Measurements from ENCODE around the gene PTH1R.

DNA sequence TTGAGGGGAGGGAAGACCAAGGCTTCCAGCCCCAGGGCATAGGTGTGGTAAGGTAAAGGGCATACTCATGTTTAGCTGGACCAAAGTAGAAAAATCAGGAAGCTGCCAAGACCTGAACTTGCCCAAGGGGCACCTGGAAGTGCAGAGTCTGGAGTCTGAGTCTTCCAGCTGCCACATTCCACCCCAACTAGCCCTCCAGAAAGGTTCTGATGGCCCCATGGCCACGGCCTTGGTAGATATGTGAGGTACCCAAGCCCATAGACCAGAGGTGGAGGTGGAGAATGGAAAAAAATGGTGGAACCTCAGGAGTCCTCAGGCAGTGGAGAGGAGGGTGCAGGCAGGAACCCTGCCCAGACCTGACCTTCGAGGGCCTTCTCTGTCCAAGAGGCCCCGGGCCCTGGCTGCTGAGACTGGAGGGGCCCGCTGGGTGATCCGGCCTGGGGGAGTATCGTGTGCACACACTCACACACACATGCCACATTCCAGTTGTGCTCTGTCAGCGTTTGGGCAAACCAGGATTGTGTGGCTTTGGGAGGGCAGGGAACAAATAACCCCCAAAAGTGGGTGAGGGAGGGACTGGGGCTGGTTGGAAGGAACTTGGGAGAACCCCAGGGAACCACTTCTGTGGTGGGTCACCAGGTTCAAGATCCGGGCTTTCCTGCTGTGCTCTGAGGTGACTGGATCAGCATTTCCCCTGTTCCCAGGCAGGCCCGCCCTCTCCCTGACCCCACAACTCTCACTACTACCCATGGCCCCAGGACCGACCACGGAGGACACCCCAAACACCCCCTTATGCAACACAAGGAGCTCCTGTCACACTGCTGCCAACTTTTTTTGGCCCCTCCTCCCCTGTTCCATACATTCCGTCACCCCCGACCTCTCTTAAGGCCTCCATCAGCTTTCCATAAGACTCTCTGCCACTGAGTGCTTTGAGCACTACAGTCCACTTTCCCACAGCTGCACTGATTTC is 25.9 kb upstream of the PTH1R start:
- TF ChIP-seq CTCF (IDR thresholded peaks at IDR 0.05; ENCODE audit: low read depth, low read length) (no peak), POLR2A (IDR thresholded peaks at IDR 0.05; ENCODE audit: extremely low read depth, insufficient read length) (no peak), MYC (IDR thresholded peaks at IDR 0.05; ENCODE audit: low read depth, low read length) (no peak)
- TF ChIP-seq, protein P1, sequence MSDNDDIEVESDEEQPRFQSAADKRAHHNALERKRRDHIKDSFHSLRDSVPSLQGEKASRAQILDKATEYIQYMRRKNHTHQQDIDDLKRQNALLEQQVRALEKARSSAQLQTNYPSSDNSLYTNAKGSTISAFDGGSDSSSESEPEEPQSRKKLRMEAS (IDR thresholded peaks at IDR 0.05; ENCODE audit: low read depth, low read length): no peak

All from NB4 (cell line).